Osteoblast (primary cell): Measurements from ENCODE around the gene MYBL2. TPM values are rescaled to one million over a fixed set of nuclear protein-coding genes. Genes with fewer than 3 reads are reported as not detected.

ENCODE experiments used
- DNase-seq: peaks from one replicate; pipeline ENCODE4 v3.0.0; 2011; ENCODE audit warnings: low spot score, mixed read lengths; ENCODE audit not compliant: insufficient read length; ENCODE audit errors: missing footprints
- H2AFZ ChIP-seq: 2 replicates; pipeline ENCODE4 v1.6.0; 2011; ENCODE audit warnings: mild to moderate bottlenecking, low read length
- H3K27ac ChIP-seq: 2 replicates; pipeline ENCODE4 v1.5.1; 2011; ENCODE audit warnings: mild to moderate bottlenecking, low read depth, low read length, moderate library complexity
- H3K27me3 ChIP-seq: 2 replicates; pipeline ENCODE4 v1.6.0; 2012; ENCODE audit warnings: mild to moderate bottlenecking, control low read depth, inconsistent platforms, low read length, moderate library complexity; ENCODE audit not compliant: insufficient read depth
- H3K36me3 ChIP-seq: 2 replicates; pipeline ENCODE4 v1.5.1; 2011; ENCODE audit warnings: mild to moderate bottlenecking, low read length, control low read depth, moderate library complexity; ENCODE audit not compliant: insufficient read depth
- H3K4me1 ChIP-seq: 2 replicates; pipeline ENCODE4 v1.5.1; 2011; ENCODE audit warnings: mild to moderate bottlenecking, low read length, control low read depth, moderate library complexity; ENCODE audit not compliant: insufficient read depth
- H3K4me2 ChIP-seq: 2 replicates; pipeline ENCODE4 v1.6.0; 2011; ENCODE audit warnings: mild to moderate bottlenecking, low read length; ENCODE audit not compliant: insufficient read depth
- H3K4me3 ChIP-seq: fragments of 200-600 bp; sonication (generic); 3 replicates; pipeline ENCODE4 v1.5.1; 2012; ENCODE audit warnings: mild to moderate bottlenecking, low read length, inconsistent platforms; ENCODE audit not compliant: insufficient read depth
- H3K79me2 ChIP-seq: 2 replicates; pipeline ENCODE4 v1.6.0; 2012; ENCODE audit warnings: mild to moderate bottlenecking, low read length, control low read depth, inconsistent platforms; ENCODE audit not compliant: insufficient read depth
- H3K9me3 ChIP-seq: 2 replicates; pipeline ENCODE4 v1.5.1; 2011; ENCODE audit warnings: low read depth, low read length, control low read depth
- H4K20me1 ChIP-seq: 2 replicates; pipeline ENCODE4 v1.6.0; 2012; ENCODE audit warnings: mild to moderate bottlenecking, low read length, control low read depth; ENCODE audit not compliant: insufficient read depth
- total RNA-seq: library from RNA; depleted of rRNA; stranded (reverse); fragments of >200 nt; gene quantifications from 2 replicates; pipeline ENCODE4 v1.2.3, GENCODE V29; 2012
- TF ChIP-seq, protein P1 (sequence below): IDR thresholded peaks from 2 replicates; pipeline ENCODE4 v1.5.1; 2011; ENCODE audit warnings: mild to moderate bottlenecking, low read depth, low read length, moderate library complexity; ENCODE audit errors: extremely low read depth

Gene MYBL2
- total RNA-seq, 1 donor, result 2.5 TPM

DNA sequence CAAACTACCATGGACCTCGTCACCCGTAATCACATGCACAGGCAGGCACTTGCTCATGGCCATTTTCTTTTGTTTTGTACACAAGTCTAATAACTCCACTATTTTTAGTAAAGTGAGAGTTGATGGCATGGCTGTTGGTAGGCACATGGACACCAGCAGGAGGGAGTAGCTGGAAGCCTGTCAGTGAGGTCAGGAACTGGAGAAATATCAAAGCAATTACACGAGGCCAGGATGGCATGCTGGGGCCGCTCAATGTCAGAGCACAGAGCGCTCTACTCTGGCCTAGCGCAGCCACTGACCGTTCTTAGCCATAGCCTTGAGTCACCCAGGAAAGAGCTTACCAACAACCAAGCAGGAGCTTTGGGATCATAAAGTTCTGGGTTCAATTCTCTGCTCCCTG is 96.0 kb downstream of the MYBL2 start:
- Histone ChIP-seq H3K36me3 (no peaks in the 10 kb centered on the region), H2AFZ (no peak overlapping the region), H3K27me3 (no peaks in the 10 kb centered on the region), H3K9me3 (no peaks in the 10 kb centered on the region), H4K20me1 (no peaks in the 10 kb centered on the region), H3K4me2 (no peak overlapping the region), H3K79me2 (no peaks in the 10 kb centered on the region), H3K27ac (no peak overlapping the region), H3K4me3 (no peak overlapping the region), H3K4me1 (peaks cover 1% of the 10 kb centered on the region)
- TF ChIP-seq, protein P1, sequence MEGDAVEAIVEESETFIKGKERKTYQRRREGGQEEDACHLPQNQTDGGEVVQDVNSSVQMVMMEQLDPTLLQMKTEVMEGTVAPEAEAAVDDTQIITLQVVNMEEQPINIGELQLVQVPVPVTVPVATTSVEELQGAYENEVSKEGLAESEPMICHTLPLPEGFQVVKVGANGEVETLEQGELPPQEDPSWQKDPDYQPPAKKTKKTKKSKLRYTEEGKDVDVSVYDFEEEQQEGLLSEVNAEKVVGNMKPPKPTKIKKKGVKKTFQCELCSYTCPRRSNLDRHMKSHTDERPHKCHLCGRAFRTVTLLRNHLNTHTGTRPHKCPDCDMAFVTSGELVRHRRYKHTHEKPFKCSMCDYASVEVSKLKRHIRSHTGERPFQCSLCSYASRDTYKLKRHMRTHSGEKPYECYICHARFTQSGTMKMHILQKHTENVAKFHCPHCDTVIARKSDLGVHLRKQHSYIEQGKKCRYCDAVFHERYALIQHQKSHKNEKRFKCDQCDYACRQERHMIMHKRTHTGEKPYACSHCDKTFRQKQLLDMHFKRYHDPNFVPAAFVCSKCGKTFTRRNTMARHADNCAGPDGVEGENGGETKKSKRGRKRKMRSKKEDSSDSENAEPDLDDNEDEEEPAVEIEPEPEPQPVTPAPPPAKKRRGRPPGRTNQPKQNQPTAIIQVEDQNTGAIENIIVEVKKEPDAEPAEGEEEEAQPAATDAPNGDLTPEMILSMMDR, result no peak
- no peak for DNase-seq

DNA sequence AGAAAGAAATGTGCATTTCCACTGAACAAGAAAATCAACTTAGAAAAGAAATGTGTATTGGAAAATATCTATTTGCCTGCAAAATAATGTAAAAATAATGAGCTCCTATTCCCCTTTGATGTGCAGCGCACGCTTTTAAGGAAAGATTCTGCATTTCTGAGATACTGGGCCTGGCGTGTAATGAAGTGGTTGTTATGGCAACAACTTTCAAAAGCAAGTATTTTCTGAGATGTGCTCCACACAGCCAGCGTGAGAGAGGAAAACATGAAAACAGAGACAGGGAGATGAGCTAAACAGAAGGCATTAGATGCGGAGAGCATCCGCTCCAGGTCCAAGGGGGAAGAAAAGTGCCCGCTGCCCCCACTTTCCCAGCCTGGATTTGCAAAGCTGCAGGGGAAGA is 99.0 kb downstream of the MYBL2 start:
- H3K4me1 ChIP-seq, result peaks cover 4% of the 10 kb centered on the region
- H3K9me3 ChIP-seq, result no peaks in the 10 kb centered on the region
- H3K36me3 ChIP-seq, result no peaks in the 10 kb centered on the region
- H3K4me3 ChIP-seq, result no peak overlapping the region
- TF ChIP-seq, protein P1, result no peak
- H4K20me1 ChIP-seq, result no peaks in the 10 kb centered on the region
- H3K27me3 ChIP-seq, result peaks cover 15% of the 10 kb centered on the region
- DNase-seq, result no peak
- H3K79me2 ChIP-seq, result no peaks in the 10 kb centered on the region
- no peak overlapping the region for H3K27ac ChIP-seq
- no peak overlapping the region for H2AFZ ChIP-seq
- H3K4me2 ChIP-seq, result no peak overlapping the region

Other genes with a start within 250 kb of the MYBL2 start
- gene SRSF6, start 209.2 kb upstream of the MYBL2 start, total RNA-seq, result 70.1 and 81.1 TPM in 2 replicates
- 5.6 and 9.8 TPM in 2 replicates for gene L3MBTL1, start 159.4 kb upstream of the MYBL2 start, total RNA-seq
- under 0.01 and 0.29 TPM in 2 replicates for gene SGK2, start 108.1 kb upstream of the MYBL2 start, total RNA-seq
- 63.0 and 73.7 TPM in 2 replicates for gene IFT52, start 76.2 kb upstream of the MYBL2 start, total RNA-seq
- not detected in 2 replicates for gene GTSF1L, start 59.9 kb downstream of the MYBL2 start, total RNA-seq
- 0.88 and 1.1 TPM in 2 replicates for gene TOX2, start 247.7 kb downstream of the MYBL2 start, total RNA-seq